Fibroblast of pulmonary artery (primary cell): ENCODE results near the gene BCAR3.

Source experiments
- DNase-seq: peaks from one replicate; pipeline ENCODE4 v3.0.0-alpha.2; 2010; ENCODE audit warnings: low read depth
- H3K4me3 ChIP-seq: replicated peaks from 2 replicates; pipeline ENCODE4 v1.5.1; 2011; ENCODE audit warnings: low read depth, mild to moderate bottlenecking, control low read depth, low read length, moderate library complexity
- TF ChIP-seq, protein P1 (sequence below): IDR thresholded peaks from 2 replicates; pipeline ENCODE4 v1.5.1; 2011; ENCODE audit warnings: mild to moderate bottlenecking, control low read depth, low read length, inconsistent platforms; ENCODE audit errors: missing control alignments

The BCAR3 gene

DNA sequence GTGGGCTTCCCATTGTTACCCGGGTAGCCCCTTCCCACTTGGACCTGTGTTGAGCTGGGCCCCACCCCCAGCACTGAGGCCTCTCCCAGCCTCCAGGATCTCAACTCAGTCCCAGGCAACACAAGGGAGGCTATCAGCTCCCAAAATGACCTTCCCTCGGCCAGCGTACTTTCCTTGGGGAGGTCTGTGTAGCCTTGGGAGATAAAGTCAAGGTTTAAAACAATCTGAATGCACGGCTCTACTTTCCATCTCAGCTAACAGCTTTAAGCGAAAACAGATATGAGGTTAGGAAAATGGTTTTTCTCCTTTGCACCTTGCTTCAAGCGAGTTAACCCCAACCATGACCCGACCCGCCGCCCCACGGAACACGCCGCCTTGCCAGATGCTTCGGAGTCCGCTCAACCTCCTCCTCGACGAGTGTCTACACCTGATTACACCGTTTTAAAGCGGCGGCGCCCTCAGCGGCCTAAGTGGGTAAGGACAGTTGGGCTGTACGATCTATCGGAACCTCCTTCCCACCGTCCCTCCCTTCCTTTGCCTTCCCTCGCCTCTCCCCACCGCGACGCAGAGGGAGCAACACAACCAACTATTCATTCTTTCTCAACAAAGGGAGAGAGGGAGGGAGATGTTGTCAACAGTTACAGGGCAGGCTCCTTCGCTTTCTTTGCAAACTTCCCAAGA, 1.1 kb downstream of the BCAR3 start:
- peak; percentile 94 for DNase-seq
- TF ChIP-seq, protein P1, sequence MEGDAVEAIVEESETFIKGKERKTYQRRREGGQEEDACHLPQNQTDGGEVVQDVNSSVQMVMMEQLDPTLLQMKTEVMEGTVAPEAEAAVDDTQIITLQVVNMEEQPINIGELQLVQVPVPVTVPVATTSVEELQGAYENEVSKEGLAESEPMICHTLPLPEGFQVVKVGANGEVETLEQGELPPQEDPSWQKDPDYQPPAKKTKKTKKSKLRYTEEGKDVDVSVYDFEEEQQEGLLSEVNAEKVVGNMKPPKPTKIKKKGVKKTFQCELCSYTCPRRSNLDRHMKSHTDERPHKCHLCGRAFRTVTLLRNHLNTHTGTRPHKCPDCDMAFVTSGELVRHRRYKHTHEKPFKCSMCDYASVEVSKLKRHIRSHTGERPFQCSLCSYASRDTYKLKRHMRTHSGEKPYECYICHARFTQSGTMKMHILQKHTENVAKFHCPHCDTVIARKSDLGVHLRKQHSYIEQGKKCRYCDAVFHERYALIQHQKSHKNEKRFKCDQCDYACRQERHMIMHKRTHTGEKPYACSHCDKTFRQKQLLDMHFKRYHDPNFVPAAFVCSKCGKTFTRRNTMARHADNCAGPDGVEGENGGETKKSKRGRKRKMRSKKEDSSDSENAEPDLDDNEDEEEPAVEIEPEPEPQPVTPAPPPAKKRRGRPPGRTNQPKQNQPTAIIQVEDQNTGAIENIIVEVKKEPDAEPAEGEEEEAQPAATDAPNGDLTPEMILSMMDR, result peak; percentile 63
- H3K4me3 ChIP-seq, result peak overlapping the region; percentile 91

DNA sequence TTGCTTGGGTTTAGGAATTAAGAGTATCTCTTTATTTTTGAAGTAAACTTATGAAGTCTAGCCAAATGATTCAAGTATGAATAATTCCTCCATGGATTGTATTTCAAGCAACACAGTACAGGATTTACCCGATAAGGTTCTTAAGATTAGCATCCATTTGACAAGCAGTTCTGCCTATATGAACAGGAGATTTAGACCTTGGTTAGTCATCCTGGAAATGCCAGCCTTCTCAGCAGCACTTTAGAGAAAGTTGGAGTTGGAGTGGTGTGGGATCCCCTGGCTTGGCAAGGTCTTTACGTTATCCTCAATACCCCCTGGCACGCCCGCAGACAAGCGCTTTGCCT, 1.6 kb downstream of the BCAR3 start:
- TF ChIP-seq, protein P1, result no peak
- DNase-seq, result peak; percentile 58
- peak overlapping the region; percentile 91 for H3K4me3 ChIP-seq

DNA sequence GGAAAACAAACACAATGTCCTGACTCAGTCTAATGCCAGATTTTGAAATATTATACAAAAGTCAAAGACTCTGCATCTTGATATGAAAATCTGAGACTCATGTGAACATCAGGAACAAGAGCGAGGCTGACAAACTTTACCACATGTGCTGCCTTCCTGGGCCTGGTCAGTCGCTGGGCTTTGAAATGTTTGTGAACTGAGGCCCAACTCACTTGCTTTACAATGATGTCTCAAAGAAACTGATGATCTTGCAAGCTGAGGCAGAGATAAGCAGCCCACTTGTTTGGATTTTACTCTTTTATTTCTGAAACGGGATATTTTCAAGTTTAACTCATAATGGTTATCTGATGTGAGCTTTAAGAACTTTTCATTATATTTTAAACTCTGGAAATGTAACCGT, 2.1 kb downstream of the BCAR3 start:
- peak; percentile 50 for DNase-seq
- TF ChIP-seq, protein P1, result no peak
- H3K4me3 ChIP-seq, result peak overlapping the region; percentile 91

DNA sequence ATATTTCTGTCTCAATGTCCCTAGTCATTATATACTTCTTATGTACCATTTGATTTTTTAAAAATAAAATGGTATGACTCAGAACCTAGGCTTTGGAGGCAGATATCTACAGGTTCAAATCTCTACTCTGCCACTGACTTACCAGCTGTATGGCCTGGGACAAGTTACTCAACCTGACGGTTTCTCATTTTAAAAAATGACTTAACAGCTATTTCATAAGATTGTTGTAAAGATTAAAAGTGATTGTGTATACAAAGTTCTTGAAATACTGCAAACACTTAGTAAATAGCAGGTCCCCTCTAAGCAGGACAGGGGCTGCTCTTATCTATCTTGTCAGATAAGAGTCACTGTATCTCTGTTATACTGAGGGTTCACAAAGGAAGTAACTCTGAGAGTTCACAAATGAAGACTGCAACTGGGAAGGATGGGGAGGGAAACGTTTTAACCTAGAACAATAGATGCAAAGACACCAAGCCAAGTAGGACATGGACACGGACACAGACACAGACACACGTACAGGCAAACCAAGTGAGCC, 2.6 kb downstream of the BCAR3 start:
- TF ChIP-seq, protein P1, result no peak
- H3K4me3 ChIP-seq, result peak overlapping the region; percentile 91

DNA sequence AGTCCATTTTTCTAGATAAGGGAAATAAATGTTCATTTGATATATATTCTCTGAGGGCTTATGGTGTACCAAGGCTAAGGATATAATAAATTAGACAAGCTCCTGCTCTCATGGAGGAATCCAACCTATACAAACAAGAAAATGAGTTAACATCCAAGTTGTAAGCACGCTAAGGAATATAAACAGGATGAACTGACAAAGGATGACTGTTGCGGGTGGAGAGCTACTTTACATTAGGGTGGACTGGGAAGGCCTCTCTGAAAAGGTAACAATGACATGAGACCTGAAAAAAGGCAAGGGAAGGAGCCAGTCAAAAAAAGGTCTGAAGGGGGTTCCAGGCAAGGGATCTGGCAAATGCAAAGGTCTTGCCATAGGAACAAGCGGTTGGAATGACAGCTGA, 3.1 kb downstream of the BCAR3 start:
- H3K4me3 ChIP-seq, result peak overlapping the region; percentile 91
- no peak for DNase-seq
- TF ChIP-seq, protein P1, result no peak

More for the DNA sequence above, 2.6 kb downstream of the BCAR3 start:
- no peak for DNase-seq

DNA sequence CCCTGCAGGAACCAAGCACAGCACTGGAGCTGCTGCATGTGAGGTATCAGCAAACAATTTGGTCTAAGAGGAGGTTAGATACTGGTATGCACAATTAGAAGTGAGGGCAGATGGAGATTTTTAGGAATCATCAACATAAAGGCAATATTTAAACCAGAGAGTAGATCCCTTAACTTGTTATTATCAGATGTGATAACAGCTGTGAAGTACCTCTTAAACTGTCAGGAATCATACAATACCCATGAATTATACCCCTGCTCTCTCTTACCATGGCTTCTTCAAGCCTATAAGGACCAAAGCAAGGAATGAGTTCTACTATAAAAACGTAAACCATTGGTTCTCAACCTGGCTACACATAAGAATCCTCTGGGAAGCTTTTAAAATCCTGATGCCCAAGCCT, 3.9 kb downstream of the BCAR3 start:
- no peak overlapping the region for H3K4me3 ChIP-seq
- no peak for DNase-seq
- TF ChIP-seq, protein P1, result no peak

DNA sequence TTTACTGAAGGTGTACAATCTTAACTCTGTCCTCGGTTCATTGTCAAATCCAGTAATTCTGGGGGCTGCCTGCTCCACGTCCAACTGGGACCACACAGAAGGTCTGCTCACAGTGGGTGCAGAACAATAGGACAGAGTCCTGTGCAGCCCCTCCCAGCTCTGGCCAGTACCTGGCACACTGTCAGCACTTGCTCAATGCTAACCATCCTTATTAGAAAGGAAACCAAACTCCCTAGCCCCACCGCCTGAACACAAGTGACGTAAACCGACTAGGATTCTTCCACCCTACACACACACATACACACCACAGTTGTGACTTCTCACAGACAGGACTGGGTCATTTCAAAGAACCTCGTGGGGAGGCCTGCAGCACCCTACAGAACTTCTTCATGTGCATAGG, 5.2 kb downstream of the BCAR3 start:
- TF ChIP-seq, protein P1, result no peak
- peak; percentile 94 for DNase-seq
- H3K4me3 ChIP-seq, result no peak overlapping the region
